ENCODE measurements around the gene VASP. TPM values are rescaled to one million over a fixed set of nuclear protein-coding genes. Genes with fewer than 3 reads are reported as not detected.

The VASP gene
- total and polyA plus RNA-seq, 2 donors (not counting 1 experiment from before 2014, with no cell fraction given) = 79.5 to 108 TPM

GRCh38 chr19:45569619-45570421 lies 62.5 kb downstream of the VASP start:
- peaks cover 45% of the 10 kb centered on the region for H3K79me2 ChIP-seq (ENCODE audit: control insufficient read depth, insufficient read depth, low read length)
- DNase-seq = peak; percentile 55
- H3K27me3 ChIP-seq (replicated peaks in 1 of 4; ENCODE audit: control extremely low read depth in 1 of 4, control insufficient read depth in 3 of 4, insufficient read depth in 4 of 4, low read length in 3 of 4) = no peaks in the 10 kb centered on the region
- peaks cover 0 to 6% of the 10 kb centered on the region in 2 donors for H3K4me1 ChIP-seq (ENCODE audit: control insufficient read depth in 2 of 2, insufficient read depth in 2 of 2, low read length in 2 of 2)
- no peak overlapping the region for H3K27ac ChIP-seq (ENCODE audit: low read length in 2 of 2)
- peak; percentile 24 for ATAC-seq (ENCODE audit: low read depth)
- Mint-ChIP-seq H3K27me3 (no peaks in the 10 kb centered on the region), H3K4me3 (no peak overlapping the region), H3K9me3 (ENCODE audit: insufficient read depth) (no peaks in the 10 kb centered on the region), H3K4me1 (peaks cover 9% of the 10 kb centered on the region), H3K27ac (no peak overlapping the region)
- intact Hi-C loops (cut with micrococcal nuclease) = no loop called here
- CTCF ChIA-PET = interaction anchor here (0.7 kb wide), 1 partner anchor 84 kb away, joined by 3 read pairs; no protein-coding TSS in a partner anchor
- H3K9me3 ChIP-seq (ENCODE audit: control extremely low read depth in 1 of 3, control insufficient read depth in 2 of 3, insufficient read depth in 1 of 3, low read length in 2 of 3) = no peaks in the 10 kb centered on the region
- no peak overlapping the region for H2AFZ ChIP-seq (ENCODE audit: insufficient read depth, low read depth, low read length, poor library complexity, severe bottlenecking)
- H3K36me3 ChIP-seq (replicated peaks in 1 of 2; ENCODE audit: control extremely low read depth in 1 of 2, control insufficient read depth in 1 of 2, extremely low read depth in 1 of 2, insufficient read depth in 2 of 2, low read length in 1 of 2) = peaks cover 0 to 2% of the 10 kb centered on the region in 2 experiments
- TF ChIP-seq, protein P1, sequence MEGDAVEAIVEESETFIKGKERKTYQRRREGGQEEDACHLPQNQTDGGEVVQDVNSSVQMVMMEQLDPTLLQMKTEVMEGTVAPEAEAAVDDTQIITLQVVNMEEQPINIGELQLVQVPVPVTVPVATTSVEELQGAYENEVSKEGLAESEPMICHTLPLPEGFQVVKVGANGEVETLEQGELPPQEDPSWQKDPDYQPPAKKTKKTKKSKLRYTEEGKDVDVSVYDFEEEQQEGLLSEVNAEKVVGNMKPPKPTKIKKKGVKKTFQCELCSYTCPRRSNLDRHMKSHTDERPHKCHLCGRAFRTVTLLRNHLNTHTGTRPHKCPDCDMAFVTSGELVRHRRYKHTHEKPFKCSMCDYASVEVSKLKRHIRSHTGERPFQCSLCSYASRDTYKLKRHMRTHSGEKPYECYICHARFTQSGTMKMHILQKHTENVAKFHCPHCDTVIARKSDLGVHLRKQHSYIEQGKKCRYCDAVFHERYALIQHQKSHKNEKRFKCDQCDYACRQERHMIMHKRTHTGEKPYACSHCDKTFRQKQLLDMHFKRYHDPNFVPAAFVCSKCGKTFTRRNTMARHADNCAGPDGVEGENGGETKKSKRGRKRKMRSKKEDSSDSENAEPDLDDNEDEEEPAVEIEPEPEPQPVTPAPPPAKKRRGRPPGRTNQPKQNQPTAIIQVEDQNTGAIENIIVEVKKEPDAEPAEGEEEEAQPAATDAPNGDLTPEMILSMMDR (IDR thresholded peaks at IDR 0.05) = peak; percentile 79
- TF ChIP-seq EZH2 (IDR thresholded peaks at IDR 0.05; ENCODE audit: borderline replicate concordance, insufficient read depth, low read depth, low read length, poor library complexity, severe bottlenecking) = no peak
- H3K4me2 ChIP-seq (replicated peaks; ENCODE audit: low read depth, low read length, poor library complexity, severe bottlenecking) = no peak overlapping the region
- POLR2A ChIA-PET = no interaction called here
- WGBS (ENCODE audit: insufficient coverage) = 65% methylated on average over 12 of the region's 15 CpGs
- no peak overlapping the region for H3K4me3 ChIP-seq (ENCODE audit: control extremely low read depth in 1 of 5, extremely low read depth in 1 of 5, insufficient read depth in 1 of 5, low read depth in 2 of 5, low read length in 4 of 5)
- H3K9ac ChIP-seq (ENCODE audit: low read length) = no peak overlapping the region
- H4K20me1 ChIP-seq (ENCODE audit: control insufficient read depth, insufficient read depth, low read length, poor library complexity, severe bottlenecking) = no peaks in the 10 kb centered on the region
